ENCODE data around the gene SH3PXD2A.

Gene SH3PXD2A

DNA sequence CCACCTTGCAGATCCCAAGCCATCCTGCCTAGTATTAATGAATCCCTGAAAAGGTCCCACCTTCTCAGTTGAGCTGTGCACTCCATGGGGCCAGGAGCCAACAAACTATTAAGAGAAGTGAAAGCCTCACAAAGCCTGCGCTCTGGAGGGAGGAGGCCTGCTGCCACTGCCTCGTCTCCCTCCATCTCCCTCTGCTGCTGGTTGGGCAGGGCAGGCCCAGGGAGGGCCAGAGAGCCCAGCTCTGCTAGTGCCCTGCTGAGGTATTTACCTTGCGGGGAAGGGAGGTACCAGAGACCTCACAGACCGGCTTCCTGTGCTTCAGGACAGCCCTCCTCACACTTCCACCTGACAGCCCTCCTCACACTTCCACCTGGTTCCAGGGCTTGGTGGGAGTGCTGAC lies 171.5 kb downstream of the SH3PXD2A start:
- ChIA-PET CTCF (interaction anchor here (0.8 to 1.5 kb wide), 8 partner anchors 9 to 85 kb away, joined by 3 to 6 read pairs (median 4); no protein-coding TSS in a partner anchor), POLR2A (no interaction called here)
- no peak for DNase-seq
- 90% methylated on average over 3 of the region's 4 CpGs for WGBS (ENCODE audit: insufficient coverage)
- Histone ChIP-seq H3K9me3 (ENCODE audit: control extremely low read depth in 1 of 5, control insufficient read depth in 4 of 5, insufficient read depth in 2 of 5, low read depth in 1 of 5, low read length in 4 of 5) (no peaks in the 10 kb centered on the region), H3K4me1 (ENCODE audit: control extremely low read depth in 1 of 4, control insufficient read depth in 4 of 4, insufficient read depth in 4 of 4, low read length in 3 of 4) (peaks cover 0 to 2% (median 2%) of the 10 kb centered on the region in 4 experiments), H3K27me3 (replicated peaks in 2 of 5; ENCODE audit: control insufficient read depth in 4 of 5, insufficient read depth in 5 of 5, low read length in 4 of 5) (no peaks in the 10 kb centered on the region), H3K4me3 (ENCODE audit: control insufficient read depth in 1 of 7, extremely low read depth in 1 of 7, insufficient read depth in 4 of 7, low read depth in 2 of 7, low read length in 6 of 7) (no peak overlapping the region), H3K36me3 (ENCODE audit: control insufficient read depth in 4 of 4, insufficient read depth in 4 of 4, low read length in 3 of 4) (no peaks in the 10 kb centered on the region), H3K27ac (ENCODE audit: insufficient read depth in 1 of 2, low read depth in 1 of 2, low read length in 2 of 2, poor library complexity in 1 of 2, severe bottlenecking in 2 of 2) (no peak overlapping the region)

DNA sequence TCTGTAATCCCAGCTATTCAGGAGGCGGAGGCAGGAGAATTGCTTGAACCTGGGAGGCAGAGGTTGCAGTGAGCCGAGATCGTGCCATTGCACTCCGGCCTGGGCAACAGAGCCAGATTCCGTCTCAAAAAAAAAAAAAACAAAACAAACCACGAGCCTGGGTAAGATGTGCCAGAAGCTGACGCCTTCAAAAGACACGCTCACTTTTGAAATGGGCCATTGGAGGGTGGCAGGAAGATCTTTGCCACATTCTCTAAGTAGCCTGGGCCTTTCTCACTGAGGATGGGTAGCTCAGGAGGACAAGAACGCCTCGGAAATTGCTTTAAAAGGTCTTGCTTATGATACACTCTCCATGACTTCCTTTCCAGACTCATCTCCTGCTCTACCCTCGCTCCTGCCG lies 172.7 kb downstream of the SH3PXD2A start:
- CTCF ChIA-PET: interaction anchor here (0.7 to 1.7 kb wide), 6 partner anchors 23 to 86 kb away, joined by 3 to 6 read pairs (median 3); no protein-coding TSS in a partner anchor
- H3K27ac ChIP-seq (ENCODE audit: insufficient read depth in 1 of 2, low read depth in 1 of 2, low read length in 2 of 2, poor library complexity in 1 of 2, severe bottlenecking in 2 of 2): no peak overlapping the region
- POLR2A ChIA-PET: interaction anchor here (0.6 kb wide), 1 partner anchor 453 kb away, joined by 4 read pairs; no protein-coding TSS in a partner anchor
- no peaks in the 10 kb centered on the region for H3K9me3 ChIP-seq (ENCODE audit: control extremely low read depth in 1 of 5, control insufficient read depth in 4 of 5, insufficient read depth in 2 of 5, low read depth in 1 of 5, low read length in 4 of 5)
- H3K36me3 ChIP-seq (ENCODE audit: control insufficient read depth in 4 of 4, insufficient read depth in 4 of 4, low read length in 3 of 4): no peaks in the 10 kb centered on the region
- DNase-seq: no peak
- H3K4me3 ChIP-seq (ENCODE audit: control insufficient read depth in 1 of 7, extremely low read depth in 1 of 7, insufficient read depth in 4 of 7, low read depth in 2 of 7, low read length in 6 of 7): no peak overlapping the region
- H3K27me3 ChIP-seq (replicated peaks in 2 of 5; ENCODE audit: control insufficient read depth in 4 of 5, insufficient read depth in 5 of 5, low read length in 4 of 5): no peaks in the 10 kb centered on the region
- WGBS (ENCODE audit: insufficient coverage): 94% methylated on average over 11 of the region's 12 CpGs
- H3K4me1 ChIP-seq (ENCODE audit: control extremely low read depth in 1 of 4, control insufficient read depth in 4 of 4, insufficient read depth in 4 of 4, low read length in 3 of 4): peaks cover 4 to 14% (median 10%) of the 10 kb centered on the region in 4 experiments

DNA sequence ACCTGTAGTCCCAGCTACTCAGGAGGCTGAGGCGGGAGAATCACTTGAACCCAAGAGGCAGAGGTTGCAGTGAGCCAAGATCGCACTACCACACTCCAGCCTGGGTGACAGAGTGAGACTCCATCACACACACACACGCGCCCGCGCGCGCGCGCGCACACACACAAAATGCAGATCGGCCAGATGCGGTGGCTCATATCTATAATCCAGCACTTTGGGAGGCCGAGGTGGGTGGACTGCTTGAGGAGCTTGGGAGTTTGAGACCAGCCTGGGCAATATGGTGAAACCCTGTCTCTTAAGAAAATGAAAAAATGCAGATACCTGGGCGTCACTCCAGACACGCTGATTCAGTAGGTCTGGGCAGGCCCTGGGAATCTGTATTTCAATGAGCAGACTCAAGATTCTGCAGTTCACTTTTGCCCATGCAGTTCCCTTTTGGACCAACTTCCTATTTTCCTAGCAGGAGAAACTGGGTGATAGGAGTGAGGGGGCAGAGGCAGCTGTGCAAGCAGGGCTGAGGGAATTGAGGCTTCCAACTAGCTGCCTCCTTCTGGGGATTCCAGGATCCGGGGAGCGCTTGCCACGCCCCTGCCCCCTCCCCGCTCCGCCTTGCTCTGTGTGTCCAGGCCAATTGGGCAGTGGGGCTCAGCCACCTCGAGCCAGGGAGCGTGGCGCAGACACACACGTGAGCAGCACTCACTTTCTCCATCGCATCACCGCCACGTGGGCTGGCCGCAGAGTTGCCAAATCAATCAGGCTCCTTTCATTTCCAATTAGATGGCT lies 173.6 kb downstream of the SH3PXD2A start:
- H3K27ac ChIP-seq (ENCODE audit: insufficient read depth in 1 of 2, low read depth in 1 of 2, low read length in 2 of 2, poor library complexity in 1 of 2, severe bottlenecking in 2 of 2): no peak overlapping the region
- H3K4me3 ChIP-seq (ENCODE audit: control insufficient read depth in 1 of 7, extremely low read depth in 1 of 7, insufficient read depth in 4 of 7, low read depth in 2 of 7, low read length in 6 of 7): no peak overlapping the region
- peaks cover 4 to 17% (median 10%) of the 10 kb centered on the region in 4 experiments for H3K4me1 ChIP-seq (ENCODE audit: control extremely low read depth in 1 of 4, control insufficient read depth in 4 of 4, insufficient read depth in 4 of 4, low read length in 3 of 4)
- DNase-seq: no peak
- H3K36me3 ChIP-seq (ENCODE audit: control insufficient read depth in 4 of 4, insufficient read depth in 4 of 4, low read length in 3 of 4): no peaks in the 10 kb centered on the region
- WGBS (ENCODE audit: insufficient coverage): 95% methylated on average over 17 of the region's 29 CpGs
- POLR2A ChIA-PET: no interaction called here
- no peaks in the 10 kb centered on the region for H3K27me3 ChIP-seq (replicated peaks in 2 of 5; ENCODE audit: control insufficient read depth in 4 of 5, insufficient read depth in 5 of 5, low read length in 4 of 5)
- CTCF ChIA-PET: interaction anchor here (1.7 kb wide), 1 partner anchor 79 kb away, joined by 3 read pairs; no protein-coding TSS in a partner anchor
- no peaks in the 10 kb centered on the region for H3K9me3 ChIP-seq (ENCODE audit: control extremely low read depth in 1 of 5, control insufficient read depth in 4 of 5, insufficient read depth in 2 of 5, low read depth in 1 of 5, low read length in 4 of 5)

DNA sequence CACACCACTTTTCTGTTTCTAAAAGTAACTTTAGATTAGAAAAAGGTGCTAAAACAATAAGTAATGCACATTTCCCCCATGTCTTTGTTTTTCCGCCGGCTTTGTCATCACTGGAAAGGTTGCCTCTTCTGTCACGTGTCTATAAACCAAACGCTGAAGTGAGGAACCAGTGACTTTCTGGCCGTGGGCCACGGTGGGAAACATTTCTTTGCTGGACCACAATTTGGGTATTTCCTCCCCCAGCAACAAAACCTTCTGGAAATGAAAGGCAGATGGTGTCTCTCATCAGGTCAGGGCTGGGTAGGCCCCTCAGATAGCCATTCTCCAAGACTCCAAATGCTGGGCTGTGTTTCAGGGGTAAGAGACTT lies 174.5 kb downstream of the SH3PXD2A start:
- CTCF ChIA-PET: no interaction called here
- DNase-seq: no peak
- H3K4me3 ChIP-seq (ENCODE audit: control insufficient read depth in 1 of 7, extremely low read depth in 1 of 7, insufficient read depth in 4 of 7, low read depth in 2 of 7, low read length in 6 of 7): no peak overlapping the region
- H3K9me3 ChIP-seq (ENCODE audit: control extremely low read depth in 1 of 5, control insufficient read depth in 4 of 5, insufficient read depth in 2 of 5, low read depth in 1 of 5, low read length in 4 of 5): no peaks in the 10 kb centered on the region
- H3K4me1 ChIP-seq (ENCODE audit: control extremely low read depth in 1 of 4, control insufficient read depth in 4 of 4, insufficient read depth in 4 of 4, low read length in 3 of 4): peaks cover 4 to 17% (median 10%) of the 10 kb centered on the region in 4 experiments
- 100% methylated on average over 3 of the region's 6 CpGs for WGBS (ENCODE audit: insufficient coverage)
- H3K36me3 ChIP-seq (ENCODE audit: control insufficient read depth in 4 of 4, insufficient read depth in 4 of 4, low read length in 3 of 4): no peaks in the 10 kb centered on the region
- POLR2A ChIA-PET: no interaction called here
- H3K27me3 ChIP-seq (replicated peaks in 2 of 5; ENCODE audit: control insufficient read depth in 4 of 5, insufficient read depth in 5 of 5, low read length in 4 of 5): no peaks in the 10 kb centered on the region
- H3K27ac ChIP-seq (ENCODE audit: insufficient read depth in 1 of 2, low read depth in 1 of 2, low read length in 2 of 2, poor library complexity in 1 of 2, severe bottlenecking in 2 of 2): no peak overlapping the region

DNA sequence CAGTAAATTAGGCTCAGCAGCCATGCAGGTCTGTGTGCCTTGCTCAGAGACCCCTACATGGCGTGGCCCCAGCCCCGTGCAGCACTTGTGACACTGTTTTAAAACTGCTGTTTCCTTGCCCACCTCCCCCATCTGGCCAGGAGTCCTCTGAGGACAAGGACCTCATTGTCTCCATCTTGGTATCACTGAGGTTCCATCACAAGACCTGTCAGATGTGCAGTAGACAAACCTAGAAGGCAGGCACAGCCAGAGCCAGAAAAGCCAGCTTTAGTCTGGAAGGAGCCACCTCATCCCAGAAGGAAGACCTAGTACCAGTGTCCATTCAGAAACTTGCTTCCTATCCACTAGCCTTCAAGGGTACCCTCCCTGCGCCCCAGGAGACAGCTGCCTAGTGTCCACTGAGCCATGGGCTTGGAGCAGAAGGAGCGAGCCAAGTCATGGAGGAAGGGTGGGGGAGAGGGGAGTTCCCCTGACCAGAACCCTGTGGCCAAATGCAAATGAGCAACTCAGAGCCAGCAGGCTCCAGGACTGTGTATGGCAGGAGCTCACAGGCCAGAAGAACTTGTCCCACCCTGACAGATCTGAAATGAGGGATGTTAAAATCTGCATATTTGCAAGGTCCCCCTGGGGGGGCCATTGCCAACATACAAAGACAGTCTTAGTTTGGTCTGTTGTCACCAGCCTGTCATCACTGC lies 176.1 kb downstream of the SH3PXD2A start:
- H3K27ac ChIP-seq (ENCODE audit: insufficient read depth in 1 of 2, low read depth in 1 of 2, low read length in 2 of 2, poor library complexity in 1 of 2, severe bottlenecking in 2 of 2): no peak overlapping the region
- ChIA-PET CTCF (interaction anchor here (0.6 to 2.8 kb wide), 6 partner anchors 10 to 91 kb away, joined by 3 to 14 read pairs (median 4); no protein-coding TSS in a partner anchor), POLR2A (no interaction called here)
- no peaks in the 10 kb centered on the region for H3K36me3 ChIP-seq (ENCODE audit: control insufficient read depth in 4 of 4, insufficient read depth in 4 of 4, low read length in 3 of 4)
- no peaks in the 10 kb centered on the region for H3K9me3 ChIP-seq (ENCODE audit: control extremely low read depth in 1 of 5, control insufficient read depth in 4 of 5, insufficient read depth in 2 of 5, low read depth in 1 of 5, low read length in 4 of 5)
- H3K27me3 ChIP-seq (replicated peaks in 2 of 5; ENCODE audit: control insufficient read depth in 4 of 5, insufficient read depth in 5 of 5, low read length in 4 of 5): no peaks in the 10 kb centered on the region
- peaks cover 4 to 17% (median 10%) of the 10 kb centered on the region in 4 experiments for H3K4me1 ChIP-seq (ENCODE audit: control extremely low read depth in 1 of 4, control insufficient read depth in 4 of 4, insufficient read depth in 4 of 4, low read length in 3 of 4)
- peak in 1 of 3 donors; percentile 13 for DNase-seq
- 97% methylated on average over 3 of the region's 4 CpGs for WGBS (ENCODE audit: insufficient coverage)
- H3K4me3 ChIP-seq (ENCODE audit: control insufficient read depth in 1 of 7, extremely low read depth in 1 of 7, insufficient read depth in 4 of 7, low read depth in 2 of 7, low read length in 6 of 7): no peak overlapping the region

DNA sequence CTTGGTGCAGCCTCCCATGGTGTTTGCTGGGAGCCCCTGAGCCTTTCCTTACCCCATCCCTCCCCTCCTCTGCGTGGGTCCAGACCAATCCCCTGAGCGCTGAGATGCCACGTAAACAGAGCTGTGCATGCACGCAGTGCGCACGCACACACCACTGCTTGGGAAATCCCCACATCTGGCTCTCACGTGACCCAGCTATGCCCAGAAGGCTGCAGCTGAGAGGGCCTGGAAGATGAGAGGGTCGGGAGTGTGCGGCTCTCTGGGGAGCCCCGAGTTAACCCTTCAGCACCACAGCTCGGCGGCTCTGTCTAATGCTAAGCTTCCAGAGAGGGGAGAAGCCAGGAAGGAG lies 177.2 kb downstream of the SH3PXD2A start:
- WGBS (ENCODE audit: insufficient coverage): 33% methylated on average over 10 of the region's 12 CpGs
- POLR2A ChIA-PET: no interaction called here

More for the DNA sequence above, 177.2 kb downstream of the SH3PXD2A start:
- H3K27ac ChIP-seq (ENCODE audit: insufficient read depth in 1 of 2, low read depth in 1 of 2, low read length in 2 of 2, poor library complexity in 1 of 2, severe bottlenecking in 2 of 2): peak overlapping the region in 1 of 2 experiments; percentile 21
- no peaks in the 10 kb centered on the region for H3K36me3 ChIP-seq (ENCODE audit: control insufficient read depth in 4 of 4, insufficient read depth in 4 of 4, low read length in 3 of 4)
- peak; percentile 93 to 98 (median 95) for DNase-seq
- H3K9me3 ChIP-seq (ENCODE audit: control extremely low read depth in 1 of 5, control insufficient read depth in 4 of 5, insufficient read depth in 2 of 5, low read depth in 1 of 5, low read length in 4 of 5): no peaks in the 10 kb centered on the region
- no peaks in the 10 kb centered on the region for H3K27me3 ChIP-seq (replicated peaks in 2 of 5; ENCODE audit: control insufficient read depth in 4 of 5, insufficient read depth in 5 of 5, low read length in 4 of 5)
- H3K4me3 ChIP-seq (ENCODE audit: control insufficient read depth in 1 of 7, extremely low read depth in 1 of 7, insufficient read depth in 4 of 7, low read depth in 2 of 7, low read length in 6 of 7): peak overlapping the region in 4 of 7 experiments; percentile 22 to 65 (median 40)
- CTCF ChIA-PET: interaction anchor here (0.9 to 2.8 kb wide), 4 partner anchors 8 to 67 kb away, joined by 3 to 14 read pairs (median 4); no protein-coding TSS in a partner anchor
- H3K4me1 ChIP-seq (ENCODE audit: control extremely low read depth in 1 of 4, control insufficient read depth in 4 of 4, insufficient read depth in 4 of 4, low read length in 3 of 4): peaks cover 4 to 17% (median 10%) of the 10 kb centered on the region in 4 experiments

Data from common myeloid progenitor, CD34-positive (primary cell).